Cardiac septum (tissue), 1 donor: ENCODE results near the gene BBIP1. TPM values are rescaled to one million over a fixed set of nuclear protein-coding genes. Genes with fewer than 3 reads are reported as not detected.

ENCODE experiments used
- DNase-seq: peaks from one replicate; pipeline ENCODE4 v3.0.0-alpha.2; 2020; ENCODE audit warnings: low spot score
- intact Hi-C: fragments of 100-400 bp; cut with DNase I; formaldehyde crosslinking; loops from one replicate; pipeline ENCODE4 v1.14.0; 2022
- long read RNA-seq: library from polyadenylated mRNA; unstranded; transcript quantifications from one replicate; pipeline ENCODE4 v2.0.0, GENCODE V29; 2021
- total RNA-seq: library from RNA; stranded (reverse); fragmentation: NEBNext Ultra II Directional; extraction: Animal tissue kit (Norgen Biotek cat#: 25700); gene quantifications from one replicate; pipeline ENCODE4 v1.2.1, GENCODE V29; 2021
- donor health status: DM: no; HTN: no; CAD: no.

BBIP1 gene, protein sequence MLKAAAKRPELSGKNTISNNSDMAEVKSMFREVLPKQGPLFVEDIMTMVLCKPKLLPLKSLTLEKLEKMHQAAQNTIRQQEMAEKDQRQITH
- 31.1 TPM for total RNA-seq
- long read RNA-seq, transcript BBIP1-207 (4 exons, 2,119 nt), result major isoform, 12 of 17 reads
- long read RNA-seq, partial matches to known transcripts, result 0 of 17 reads
- long read RNA-seq, other reads (novel, unspliced or antisense), result 4 of 17 reads

DNA sequence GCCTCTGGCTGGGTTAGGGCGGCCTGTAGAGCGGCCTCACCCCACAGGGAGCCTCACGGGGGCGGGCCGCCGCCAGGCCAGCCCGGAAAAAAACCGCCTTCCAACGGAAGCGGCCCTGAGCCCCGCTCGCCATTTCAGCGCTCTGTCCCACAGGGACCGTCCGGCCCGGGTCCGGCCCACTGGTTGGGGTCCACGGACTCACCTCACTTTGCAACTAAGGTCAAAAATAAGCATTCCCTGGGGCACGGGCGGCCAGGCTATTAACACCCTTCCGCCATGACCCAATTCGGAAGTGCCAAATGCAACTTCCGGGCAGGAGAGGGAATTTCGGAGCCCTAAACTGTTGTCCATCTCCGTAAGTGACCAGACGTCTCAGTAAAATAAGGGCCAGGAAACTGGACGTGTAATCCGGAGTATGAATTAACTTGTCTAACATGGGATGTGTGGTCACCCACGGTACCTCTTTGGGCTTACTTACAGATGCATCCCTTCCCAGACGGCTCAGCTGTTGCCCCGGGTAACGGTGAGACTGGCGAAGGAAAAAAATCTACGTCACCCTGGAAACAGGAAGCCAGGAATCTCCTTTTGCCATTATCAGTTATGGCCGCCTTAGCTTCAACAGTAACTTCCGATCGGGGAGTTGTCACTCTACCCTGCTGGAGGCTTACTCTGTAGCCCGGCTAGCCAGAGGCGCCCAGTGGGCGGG lies at the start of gene BBIP1:
Gene BBIP1, minus strand, starts transcription at position 538 of the 706 bp plus-strand sequence. CDS start 1,023 bp downstream, outside the sequence.
- no peak for DNase-seq
- intact Hi-C loops, result loop anchor here (5.0 kb wide), 1 partner anchor 46 kb away; the partner anchor contains the start of gene PDCD4

DNA sequence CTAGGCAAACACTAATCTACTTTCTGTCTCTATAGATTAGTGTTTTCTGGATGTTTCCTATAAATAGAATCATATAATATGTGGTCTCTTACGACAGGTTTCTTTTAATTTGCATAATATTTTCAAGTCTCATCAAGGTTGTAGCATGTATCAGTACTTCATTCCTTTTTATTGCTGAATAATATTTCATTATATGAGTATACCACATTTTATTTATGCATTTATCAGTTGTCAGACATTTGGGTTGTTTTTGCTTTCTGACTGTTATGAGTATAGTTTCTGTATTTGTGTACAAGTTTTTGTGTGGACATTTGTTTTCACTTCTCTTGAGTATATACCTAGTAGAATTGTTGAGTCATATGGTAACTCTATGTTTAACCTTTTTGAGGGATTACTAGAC lies 48.7 kb upstream of the BBIP1 start:
- intact Hi-C loops, result no loop called here
- no peak for DNase-seq

DNA sequence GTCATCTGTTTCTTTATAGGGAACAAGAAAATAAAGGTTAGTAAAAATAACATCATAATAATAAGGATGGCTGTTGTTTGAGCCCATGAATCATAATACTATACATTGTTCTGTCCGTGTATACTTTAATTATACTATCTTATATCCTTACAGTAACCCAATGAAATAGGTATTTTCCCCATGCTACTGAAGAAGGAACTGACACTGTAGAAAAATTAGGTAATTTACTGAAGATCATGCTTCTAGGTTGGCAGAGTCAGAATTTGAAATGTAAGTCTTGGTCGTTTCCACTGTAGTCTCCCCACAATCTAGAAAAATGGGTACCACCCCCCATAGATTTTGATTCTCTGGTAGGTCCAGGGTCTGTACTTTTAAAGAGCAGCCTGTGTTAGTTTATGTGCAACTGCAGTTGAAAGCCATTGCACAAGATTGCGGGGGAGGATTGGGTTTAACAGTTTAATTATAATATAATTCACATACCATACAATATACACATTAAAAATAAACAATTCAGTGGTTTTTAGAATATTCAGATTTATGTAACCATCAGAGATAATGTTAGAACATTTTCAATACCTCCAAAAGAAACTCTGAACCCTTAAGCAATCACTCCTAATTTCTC lies 48.1 kb upstream of the BBIP1 start:
- no peak for DNase-seq
- intact Hi-C loops, result no loop called here

DNA sequence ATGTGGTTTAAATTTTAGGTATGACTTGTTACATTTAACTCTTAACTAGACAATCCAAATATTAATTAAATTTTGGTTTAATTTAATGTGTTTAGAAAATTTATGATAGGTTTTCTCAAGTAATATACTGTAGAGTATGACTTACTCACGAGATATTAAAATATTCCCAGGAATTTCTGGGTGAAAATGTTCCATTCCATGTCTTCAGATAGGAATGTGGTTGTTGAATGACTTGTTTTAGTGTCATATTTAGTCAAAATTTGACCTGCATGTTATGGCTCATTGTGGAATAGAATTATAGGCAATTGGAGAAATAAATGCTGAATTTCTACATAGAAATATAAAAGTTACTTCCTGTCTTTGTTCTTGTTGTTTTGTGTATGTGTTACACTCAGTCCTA lies 47.2 kb upstream of the BBIP1 start:
- intact Hi-C loops, result no loop called here
- no peak for DNase-seq

DNA sequence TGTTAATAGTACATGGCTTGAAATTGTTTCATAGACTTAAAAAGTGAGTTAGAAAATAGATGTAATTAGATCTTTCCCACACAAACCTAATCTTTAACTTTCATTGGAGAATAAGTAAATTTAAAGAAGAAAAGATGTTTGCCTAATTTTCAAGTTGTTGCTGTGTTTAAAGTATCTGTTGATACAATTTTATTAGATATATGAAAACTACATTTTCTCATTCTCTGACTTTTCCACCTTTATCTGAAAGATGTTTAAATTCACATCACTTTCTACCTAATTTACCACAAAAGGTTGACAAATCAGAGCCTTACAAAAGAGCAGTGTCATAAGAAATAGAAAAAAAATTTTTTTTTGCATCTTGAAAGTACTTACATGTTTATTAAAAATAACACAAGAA lies 46.2 kb upstream of the BBIP1 start:
- DNase-seq, result no peak
- intact Hi-C loops, result no loop called here

DNA sequence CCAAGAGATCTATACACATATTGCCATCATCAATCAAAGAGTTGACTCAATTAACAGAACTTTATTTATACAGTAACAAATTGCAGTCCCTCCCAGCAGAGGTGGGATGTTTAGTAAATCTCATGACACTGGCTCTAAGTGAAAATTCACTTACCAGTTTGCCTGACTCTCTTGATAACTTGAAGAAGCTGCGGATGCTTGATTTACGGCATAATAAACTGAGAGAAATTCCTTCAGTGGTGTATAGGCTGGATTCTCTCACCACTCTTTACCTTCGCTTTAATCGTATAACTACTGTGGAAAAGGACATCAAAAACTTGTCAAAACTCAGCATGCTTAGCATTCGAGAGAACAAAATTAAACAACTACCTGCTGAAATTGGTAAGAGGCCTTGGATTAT lies 45.7 kb upstream of the BBIP1 start:
- intact Hi-C loops, result no loop called here
- DNase-seq, result no peak

DNA sequence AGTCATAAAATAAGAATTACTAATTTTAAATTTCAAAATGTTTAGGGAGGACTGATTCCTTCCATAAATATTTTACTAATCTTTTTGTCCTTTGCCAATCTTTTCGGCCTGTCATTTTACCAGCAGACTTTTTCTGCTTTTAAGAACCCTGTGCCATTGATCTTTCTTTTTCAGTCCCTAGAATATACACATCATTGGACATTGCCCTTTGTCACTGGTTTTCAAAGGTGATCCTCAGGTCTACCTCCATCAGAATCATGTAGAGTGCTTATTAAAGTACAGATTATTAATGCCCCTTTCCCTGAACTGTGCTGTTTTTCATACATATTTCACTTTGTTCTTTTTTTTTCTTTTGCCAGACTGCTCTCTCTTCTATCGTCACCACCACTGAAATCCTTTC lies 44.2 kb upstream of the BBIP1 start:
- intact Hi-C loops, result no loop called here
- DNase-seq, result no peak

DNA sequence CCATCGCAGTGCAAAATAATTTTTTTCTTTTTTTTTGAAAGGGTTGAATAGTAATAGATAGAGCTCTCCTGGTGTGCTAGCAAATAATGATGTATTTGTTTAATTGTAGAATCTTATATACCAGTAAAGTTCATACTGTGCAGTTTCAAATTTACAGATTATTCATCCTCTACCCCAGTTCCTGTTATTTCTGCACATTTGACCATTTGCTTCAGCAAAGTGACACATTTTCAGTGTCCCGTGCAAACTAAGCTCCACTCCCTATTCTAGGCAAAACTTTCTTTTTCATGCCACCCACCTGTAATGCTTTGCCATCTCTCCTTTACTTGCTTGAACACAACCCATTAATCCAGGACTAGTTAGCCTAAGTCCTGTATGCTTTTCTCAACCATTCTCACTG lies 43.5 kb upstream of the BBIP1 start:
- no peak for DNase-seq
- intact Hi-C loops, result no loop called here

DNA sequence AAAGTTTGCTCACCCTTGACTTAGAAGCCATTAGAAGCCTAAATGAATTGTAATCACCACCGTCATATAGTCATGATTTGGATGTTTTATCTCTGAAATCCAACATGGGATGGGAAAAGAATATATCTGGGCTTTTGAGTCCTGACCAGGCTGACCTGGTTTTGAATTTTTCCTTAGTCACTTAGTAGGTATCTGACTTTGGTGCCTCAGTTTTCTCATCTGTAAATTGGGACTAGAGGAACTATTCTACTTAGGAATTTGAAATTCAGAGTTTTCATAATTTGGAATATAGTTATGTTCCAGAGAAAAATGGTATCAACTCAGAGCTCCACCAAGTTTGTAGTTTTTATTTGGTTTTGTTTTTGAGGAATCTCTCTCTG lies 41.3 kb upstream of the BBIP1 start:
- no peak for DNase-seq
- intact Hi-C loops, result no loop called here

DNA sequence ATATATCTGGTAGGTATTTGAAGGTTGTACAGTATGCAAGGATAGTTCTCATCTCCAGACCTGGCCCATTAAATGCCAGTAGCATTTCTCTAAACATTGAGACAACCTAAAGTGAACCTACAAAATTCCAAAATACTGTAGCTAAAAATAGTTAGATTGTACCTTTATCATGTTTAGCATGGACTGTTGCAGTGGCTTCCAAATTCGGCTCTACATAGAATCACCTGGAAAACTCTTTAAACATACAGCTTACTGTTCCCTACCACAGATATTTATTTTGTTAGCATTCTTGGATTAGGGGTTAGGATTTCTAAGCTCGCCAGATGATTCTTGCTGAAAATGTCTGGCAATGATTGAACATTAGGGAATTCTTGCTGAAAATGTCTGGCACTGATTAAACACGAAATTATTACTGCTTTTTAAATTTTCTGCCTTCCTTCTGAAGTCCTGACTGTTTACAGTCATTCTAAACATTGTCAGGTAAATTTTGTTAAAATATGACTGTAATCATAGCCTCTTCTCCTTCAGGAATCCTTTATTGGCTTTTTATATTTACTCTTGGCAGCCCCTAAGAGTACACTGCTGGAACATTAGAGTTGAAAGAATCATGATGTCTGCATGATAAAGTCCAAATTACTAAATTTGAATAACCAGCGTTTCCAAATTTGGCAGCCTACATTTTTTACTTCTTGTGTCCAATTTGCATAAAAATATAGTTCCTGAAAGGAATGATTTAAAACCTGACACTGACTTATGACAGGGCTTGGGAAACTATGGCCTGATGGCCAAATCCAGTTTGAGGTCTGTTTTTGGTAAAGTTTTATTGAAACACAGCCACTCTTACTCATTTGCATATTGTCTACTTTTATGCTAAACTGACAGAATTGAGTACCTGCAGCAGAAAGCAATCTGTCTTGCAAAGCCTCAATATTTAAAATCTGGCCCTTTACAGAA lies 40.7 kb upstream of the BBIP1 start:
- intact Hi-C loops, result no loop called here
- DNase-seq, result no peak

DNA sequence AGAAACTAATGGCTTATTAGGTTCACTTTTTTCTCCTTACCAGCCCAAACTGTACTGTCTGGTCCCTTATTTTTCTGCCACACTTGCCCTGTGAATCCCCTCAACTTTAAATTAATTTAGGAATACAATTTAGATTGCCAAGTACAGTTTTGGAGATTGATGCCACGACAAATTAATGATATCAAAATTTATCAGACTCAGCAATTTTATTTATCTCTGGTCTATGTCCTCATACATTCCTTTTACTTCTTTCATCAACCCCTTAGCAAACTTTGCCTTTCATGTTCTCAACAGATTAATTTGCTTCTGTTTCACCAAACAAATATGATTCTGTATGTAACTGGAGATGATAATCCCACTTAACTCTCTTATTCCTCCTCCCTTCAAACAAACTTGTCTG lies 38.6 kb upstream of the BBIP1 start:
- DNase-seq, result no peak
- intact Hi-C loops, result no loop called here

DNA sequence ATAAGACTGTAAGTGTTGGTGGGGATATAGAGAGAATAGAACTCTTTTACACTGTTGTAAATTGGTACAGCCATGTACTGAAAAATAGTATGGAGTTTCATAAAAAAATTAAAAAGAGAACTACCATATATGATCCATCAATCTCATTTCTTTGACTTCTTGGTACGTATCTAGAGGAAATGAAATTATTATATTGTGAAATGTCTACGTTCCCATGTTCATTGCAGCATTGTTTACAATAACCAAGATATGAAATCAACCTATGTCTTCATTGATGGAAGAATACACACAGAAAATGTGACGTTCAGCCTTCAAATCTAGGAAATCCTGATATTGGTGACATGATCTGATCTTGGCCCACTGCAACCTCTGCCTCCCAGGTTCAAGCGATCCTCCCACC lies 32.4 kb upstream of the BBIP1 start:
- intact Hi-C loops, result no loop called here
- no peak for DNase-seq

DNA sequence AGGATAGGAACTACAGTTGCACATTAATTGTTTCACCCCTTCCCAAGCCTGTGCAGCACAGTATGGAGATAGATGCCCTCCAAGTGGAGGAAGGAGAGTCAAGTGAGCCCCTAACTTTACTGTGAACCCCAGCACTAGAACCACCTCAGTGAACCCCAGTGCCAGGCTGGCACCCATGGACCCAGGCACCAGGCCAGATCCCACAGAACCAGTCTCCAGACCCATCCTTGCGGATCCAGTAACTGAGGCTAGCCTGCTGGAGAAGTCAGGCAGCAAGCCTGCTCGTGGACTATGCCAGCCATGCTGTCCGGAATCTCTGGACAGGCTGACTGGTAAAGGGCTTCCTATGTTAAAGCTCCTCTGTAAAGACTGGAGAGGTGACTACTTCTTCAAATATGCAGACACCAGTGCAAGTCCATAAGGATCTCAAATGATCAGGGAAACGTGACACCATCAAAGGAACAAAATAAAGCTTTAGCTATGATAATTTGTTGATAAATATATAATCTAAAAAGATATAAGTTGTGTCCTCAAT lies 28.1 kb upstream of the BBIP1 start:
- no peak for DNase-seq

DNA sequence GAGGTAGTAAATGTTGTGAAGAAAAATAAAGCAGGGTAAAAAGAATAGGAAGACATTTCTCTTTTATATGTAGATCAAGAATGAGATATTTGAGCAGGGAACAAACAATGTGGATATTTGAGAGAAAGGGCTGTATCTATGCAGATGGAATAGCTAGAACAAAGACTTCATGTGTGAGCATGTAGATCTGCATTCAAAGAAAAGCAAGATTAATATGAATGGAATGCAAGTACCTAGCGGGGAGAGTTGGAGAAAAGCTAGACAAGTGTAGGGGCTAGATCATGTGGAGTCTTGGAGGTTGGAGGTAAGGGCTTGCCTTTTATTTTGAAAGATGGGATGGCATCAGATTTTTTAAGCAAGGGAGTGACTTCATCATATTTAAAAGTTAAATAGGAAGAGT lies 27.5 kb upstream of the BBIP1 start:
- intact Hi-C loops, result no loop called here

More for the DNA sequence above, 28.1 kb upstream of the BBIP1 start:
- intact Hi-C loops, result no loop called here

DNA sequence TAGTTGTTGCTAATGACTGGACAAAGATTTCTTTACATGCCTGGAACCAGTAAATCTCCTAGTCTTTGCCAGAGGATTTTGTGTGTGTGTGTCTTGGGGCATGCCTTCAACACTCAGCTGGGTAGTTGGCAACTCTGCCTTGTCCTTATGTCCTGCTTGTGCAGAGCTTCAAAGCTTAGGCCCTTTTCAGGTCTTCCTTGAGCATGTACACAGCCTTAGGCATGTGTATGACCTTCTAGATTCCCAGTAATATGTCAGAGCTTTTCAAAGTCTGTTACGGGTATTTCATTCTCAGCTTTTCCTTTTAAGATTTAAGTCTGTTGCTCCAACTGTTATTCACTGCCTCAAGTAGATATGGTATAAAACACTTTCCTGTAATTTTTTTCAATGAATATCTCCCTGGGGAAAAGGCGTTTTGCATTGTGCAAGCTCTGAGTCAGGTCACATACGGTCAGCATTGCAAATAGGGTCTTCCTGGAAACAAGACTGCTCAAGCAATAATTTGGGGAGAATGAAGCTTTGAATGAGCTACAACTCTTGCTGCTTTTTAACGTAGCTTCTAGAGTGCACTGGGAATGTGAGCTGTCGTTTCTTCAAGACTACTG lies 25.9 kb upstream of the BBIP1 start:
- intact Hi-C loops, result no loop called here
- DNase-seq, result no peak

More for the DNA sequence above, 27.5 kb upstream of the BBIP1 start:
- no peak for DNase-seq

DNA sequence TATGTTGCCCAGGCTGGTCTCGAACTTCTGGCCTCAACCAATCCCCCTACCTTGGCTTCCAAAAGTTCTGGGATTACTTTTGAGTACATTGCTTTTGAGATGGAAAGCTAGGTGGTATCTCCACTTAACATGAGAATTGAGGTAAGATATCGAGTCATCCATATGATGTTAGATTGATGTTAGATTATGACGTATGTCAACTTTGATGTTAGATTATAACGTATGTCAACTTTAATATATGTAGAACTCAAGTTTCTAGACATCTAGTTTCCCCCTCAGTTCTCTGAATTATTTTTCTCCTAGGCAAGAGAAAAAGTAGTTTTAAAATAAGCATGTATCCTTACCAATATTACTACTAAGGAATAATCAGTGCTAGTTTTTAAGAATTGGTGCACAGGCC lies 20.4 kb upstream of the BBIP1 start:
- no peak for DNase-seq
- intact Hi-C loops, result no loop called here

DNA sequence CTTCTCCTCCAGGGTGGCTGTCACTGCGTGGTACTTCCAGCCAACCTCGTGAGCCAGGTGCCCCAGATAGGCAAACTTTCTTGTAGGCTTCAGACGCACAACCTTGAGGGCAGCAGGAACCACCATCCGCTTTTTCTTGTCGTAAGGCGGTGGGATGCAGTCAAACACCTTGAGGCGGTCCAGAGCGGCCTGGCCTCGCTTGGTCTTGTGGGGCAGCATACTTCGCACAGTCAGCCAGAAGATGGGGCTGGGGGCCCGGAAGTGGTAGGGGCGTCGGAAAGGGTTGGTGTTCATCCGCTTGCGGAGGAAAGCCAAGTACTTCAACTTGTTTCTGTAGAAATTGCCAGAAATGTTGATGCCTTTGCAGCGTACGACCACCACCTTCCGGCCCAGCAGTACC lies 17.8 kb upstream of the BBIP1 start:
- intact Hi-C loops, result no loop called here
- no peak for DNase-seq

DNA sequence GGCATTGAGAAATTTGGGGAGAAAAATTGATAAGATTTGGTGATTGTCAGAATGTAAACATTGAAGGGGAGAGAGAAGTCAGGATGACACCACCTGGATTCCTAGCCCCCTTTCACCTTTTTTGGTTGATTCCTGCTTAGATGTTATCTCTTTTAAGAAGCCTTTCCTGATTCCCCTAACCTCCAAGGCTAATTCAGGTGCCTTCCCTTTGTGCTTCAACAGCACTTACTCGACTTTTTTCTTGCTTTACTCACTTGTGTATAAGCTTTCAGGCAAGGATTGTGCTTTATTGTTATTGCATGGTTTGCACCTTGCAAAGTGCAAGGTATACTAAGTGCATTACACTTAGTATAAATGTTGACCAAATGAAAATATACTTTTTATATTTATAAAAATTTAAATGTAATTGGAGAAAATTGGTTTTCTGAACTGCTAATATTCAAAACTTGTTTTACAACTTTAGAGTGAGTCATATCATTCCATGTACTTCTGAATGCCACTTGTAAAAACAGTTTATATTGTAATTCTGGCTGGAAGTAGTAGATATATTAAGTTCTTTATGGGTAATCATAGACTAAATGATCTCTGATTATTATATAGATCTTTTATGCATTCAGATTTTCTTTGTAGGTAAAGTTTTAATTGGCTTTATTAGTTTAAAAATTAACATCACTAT lies 13.7 kb upstream of the BBIP1 start:
- no peak for DNase-seq
- intact Hi-C loops, result no loop called here
